IMR-90 (cell line): ENCODE results near the gene MGME1. TPM values are rescaled to one million over a fixed set of nuclear protein-coding genes. Genes with fewer than 3 reads are reported as not detected.

Experiments used
- POLR2A ChIP-seq: IDR thresholded peaks from 2 replicates; pipeline ENCODE4 v1.6.1; 2012; ENCODE audit warnings: mild to moderate bottlenecking, low read depth, low read length
- SMC3 ChIP-seq: fragments of 150-350 bp; IDR thresholded peaks from 2 replicates; pipeline ENCODE4 v1.6.1; 2016; ENCODE audit warnings: low read depth, mild to moderate bottlenecking, antibody characterized with exemption, low read length, moderate library complexity
- polyA plus RNA-seq, 3 experiments: library from polyadenylated mRNA; depleted of rRNA; stranded (reverse); fragments of >200 nt; gene quantifications; 2 replicates each; pipeline ENCODE4 v1.2.3, GENCODE V29; 2012; ENCODE audit warnings: low replicate concordance in 1 of 3
- total RNA-seq: library from RNA; depleted of rRNA; stranded (reverse); fragments of >200 nt; gene quantifications from 2 replicates; pipeline ENCODE4 v1.2.3, GENCODE V29; 2012
- TF ChIP-seq, protein P1 (sequence below): fragments of 150-350 bp; IDR thresholded peaks from 2 replicates; pipeline ENCODE4 v1.6.1; 2016; ENCODE audit warnings: low read depth, mild to moderate bottlenecking, low read length, moderate library complexity, borderline replicate concordance

Gene MGME1
- total and polyA plus RNA-seq, 2 of the 4 experiments (the other 2 are of a cell fraction): 7.2 to 9.3 TPM

GRCh38 chr20:17966432-17967310 lies 2.1 kb upstream of the MGME1 start (continued):
- TF ChIP-seq, protein P1, sequence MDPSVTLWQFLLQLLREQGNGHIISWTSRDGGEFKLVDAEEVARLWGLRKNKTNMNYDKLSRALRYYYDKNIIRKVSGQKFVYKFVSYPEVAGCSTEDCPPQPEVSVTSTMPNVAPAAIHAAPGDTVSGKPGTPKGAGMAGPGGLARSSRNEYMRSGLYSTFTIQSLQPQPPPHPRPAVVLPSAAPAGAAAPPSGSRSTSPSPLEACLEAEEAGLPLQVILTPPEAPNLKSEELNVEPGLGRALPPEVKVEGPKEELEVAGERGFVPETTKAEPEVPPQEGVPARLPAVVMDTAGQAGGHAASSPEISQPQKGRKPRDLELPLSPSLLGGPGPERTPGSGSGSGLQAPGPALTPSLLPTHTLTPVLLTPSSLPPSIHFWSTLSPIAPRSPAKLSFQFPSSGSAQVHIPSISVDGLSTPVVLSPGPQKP: no peak
- TF ChIP-seq POLR2A: no peak
- TF ChIP-seq SMC3: peak; percentile 21; the same call in 1 of the 2 replicates
